HepG2 (cell line): ENCODE results near the gene STK32A. TPM values are rescaled to one million over a fixed set of nuclear protein-coding genes. Genes with fewer than 3 reads are reported as not detected.

Source experiments
- ATAC-seq: fragments of 200-7000 bp; cut with Tn5 transposase; 3 replicates; pipeline ENCODE4 v1.9.1; 2020; ENCODE audit warnings: mild to moderate bottlenecking, moderate library complexity
- BruUV-seq: library from RNA; stranded (reverse); fragments of 400-500 nt; replicated peaks from 2 replicates; lab custom pipeline; 2021; lab: Mats Ljungman, UMichigan
- CTCF ChIA-PET: fragments of 300-600 bp; formaldehyde crosslinking; extraction: SDS; loops from one replicate; lab custom pipeline; 2021; ENCODE audit warnings: low total read pairs, inconsistent platforms, low intra/inter-chr PET ratio; lab: Yijun Ruan, JAX
- POLR2A ChIA-PET: fragments of 350-600 bp; sonication (Branson Sonifier 250); formaldehyde crosslinking; loops from one replicate; lab custom pipeline; 2020; ENCODE audit warnings: antibody characterized with exemption, inconsistent platforms; lab: Yijun Ruan, JAX
- DNase-seq: peaks from one replicate; pipeline ENCODE4 v3.0.0-alpha.2; 2015; ENCODE audit warnings: low spot score
- FAIRE-seq: peaks from 3 replicates; lab custom pipeline; 2011; peaks lifted over from hg19 to GRCh38; lab: Jason Lieb, UNC
- H2AFZ ChIP-seq: one replicate; pipeline ENCODE4 v1.6.1; 2011; ENCODE audit warnings: low read length, inconsistent platforms
- H3K27ac ChIP-seq: fragments of 300-600 bp; 3 replicates; pipeline ENCODE4 v1.8.0; 2011; ENCODE audit warnings: mixed run types, mild to moderate bottlenecking, mixed read lengths, low read length, inconsistent platforms; ENCODE audit not compliant: insufficient read depth; ENCODE audit errors: extremely low read length
- H3K27me3 ChIP-seq, 2 experiments: fragments of 200-600 bp in 1 of 2; 2 replicates in 1 of 2; 3 replicates in 1 of 2; pipeline versions ENCODE4 v1.6.0 to v1.8.0; 2011; ENCODE audit warnings: low read length in 2 of 2, mild to moderate bottlenecking in 2 of 2, moderate library complexity in 2 of 2, inconsistent platforms in 1 of 2; ENCODE audit not compliant: insufficient read depth in 2 of 2, control insufficient read depth in 1 of 2
- H3K36me3 ChIP-seq, 2 experiments: fragments of 200-600 bp in 1 of 2; replicated peaks in 1 of 2; 2 replicates in 1 of 2; 3 replicates in 1 of 2; pipeline versions ENCODE4 v1.5.1 to v1.8.0; 2011; ENCODE audit warnings: low read length in 2 of 2, inconsistent platforms in 1 of 2; ENCODE audit not compliant: insufficient read depth in 2 of 2, control insufficient read depth in 1 of 2
- H3K4me1 ChIP-seq: 2 replicates; pipeline ENCODE4 v1.5.1; 2012; ENCODE audit warnings: low read length, inconsistent platforms; ENCODE audit not compliant: insufficient read depth
- H3K4me2 ChIP-seq: 2 replicates; pipeline ENCODE4 v1.6.0; 2011; ENCODE audit warnings: low read depth, low read length, inconsistent platforms
- H3K4me3 ChIP-seq, 3 experiments: fragments of 200-600 bp in 1 of 3; sonication (generic), shearing (Covaris generic) in 1 of 3; replicated peaks in 1 of 3; 2 replicates each; pipeline ENCODE4 v1.5.1; 2011 to 2016; ENCODE audit warnings: low read length in 3 of 3, inconsistent platforms in 2 of 3, low read depth in 2 of 3, mild to moderate bottlenecking in 2 of 3, control low read depth in 1 of 3, mixed read lengths in 1 of 3; ENCODE audit not compliant: insufficient read depth in 1 of 3
- H3K79me2 ChIP-seq: one replicate; pipeline ENCODE4 v1.6.1; 2011; ENCODE audit warnings: low read length, inconsistent platforms; ENCODE audit not compliant: insufficient read depth
- H3K9ac ChIP-seq: 2 replicates; pipeline ENCODE4 v1.6.0; 2011; ENCODE audit warnings: mild to moderate bottlenecking, low read depth, low read length, inconsistent platforms; ENCODE audit not compliant: insufficient read depth
- H3K9me3 ChIP-seq: 2 replicates; pipeline ENCODE4 v1.5.1; 2012; ENCODE audit warnings: mild to moderate bottlenecking, low read length
- H4K20me1 ChIP-seq: 2 replicates; pipeline ENCODE4 v1.6.0; 2011; ENCODE audit warnings: inconsistent platforms, mild to moderate bottlenecking, low read length, moderate library complexity; ENCODE audit not compliant: insufficient read depth
- CREB1 ChIP-seq, 2 experiments: fragments of 450-650 bp in 1 of 2; IDR thresholded peaks; 2 replicates each; pipeline ENCODE4 v1.6.1; 2016 to 2017; ENCODE audit warnings: control low read depth in 1 of 2, mild to moderate bottlenecking in 1 of 2, missing compliant biosample characterization in 1 of 2, missing genetic modification characterization in 1 of 2
- FOXM1 ChIP-seq: sonication (generic); formaldehyde crosslinking; IDR thresholded peaks from 2 replicates; pipeline ENCODE4 v1.5.0; 2020; ENCODE audit warnings: missing genetic modification reagents
- MED13 ChIP-seq: sonication (generic); formaldehyde crosslinking; IDR thresholded peaks from 2 replicates; pipeline ENCODE4 v1.5.0; 2020; ENCODE audit warnings: missing genetic modification reagents
- WGBS: methylation state at CpG from one replicate; pipeline ENCODE4 v1.1.6; 2017; ENCODE audit warnings: low lambda C conversion rate; 5-methylcytosine and 5-hydroxymethylcytosine counted together
- in situ Hi-C: cut with HindIII; loops from 2 replicates; pipeline ENCODE4 v1.10.0; 2017; ENCODE audit warnings: low pct_unique_long_range_greater_than_20kb; ENCODE audit not compliant: extremely low pct_ligation_motif_present
- intact Hi-C: fragments of 100-400 bp; cut with micrococcal nuclease; formaldehyde crosslinking; loops from one replicate; pipeline ENCODE4 v1.10.0; 2022; ENCODE audit not compliant: unreplicated experiment
- polyA plus RNA-seq, 8 experiments: library from polyadenylated mRNA; depleted of rRNA in 3 of 8; stranded (reverse) in 7 of 8; unstranded in 1 of 8; fragments of >200 nt; fragmentation: Illumina TruSeq in 4 of 8; extraction: Trizol in 4 of 8; gene quantifications; 2 replicates each; pipeline versions ENCODE4 v1.2.1 to v1.2.3, GENCODE V29; 2011 to 2016; ENCODE audit warnings: low read depth in 4 of 8, missing spikeins in 1 of 8, mixed read lengths in 1 of 8; ENCODE audit not compliant: insufficient read depth in 1 of 8
- total RNA-seq, 5 experiments: library from RNA; depleted of rRNA; stranded (reverse); fragments of >200 nt; fragmentation: Illumina TruSeq; extraction: Trizol; gene quantifications; 2 replicates each; pipeline ENCODE4 v1.2.3, GENCODE V29; 2016; ENCODE audit warnings: low read depth in 1 of 5
- TF ChIP-seq, protein P1 (sequence below): sonication (generic); formaldehyde crosslinking; IDR thresholded peaks from 2 replicates; pipeline ENCODE4 v1.8.1; 2022; ENCODE audit warnings: mild to moderate bottlenecking, missing genetic modification reagents
- TF ChIP-seq, protein P2 (sequence below): IDR thresholded peaks from 2 replicates; pipeline ENCODE4 v1.6.1; 2016; ENCODE audit warnings: missing compliant biosample characterization, missing genetic modification reagents, borderline replicate concordance

Gene STK32A
- total and polyA plus RNA-seq, 2 of the 13 experiments (the other 11 are each of a cell fraction or from before 2014, with no cell fraction given) = not detected

DNA sequence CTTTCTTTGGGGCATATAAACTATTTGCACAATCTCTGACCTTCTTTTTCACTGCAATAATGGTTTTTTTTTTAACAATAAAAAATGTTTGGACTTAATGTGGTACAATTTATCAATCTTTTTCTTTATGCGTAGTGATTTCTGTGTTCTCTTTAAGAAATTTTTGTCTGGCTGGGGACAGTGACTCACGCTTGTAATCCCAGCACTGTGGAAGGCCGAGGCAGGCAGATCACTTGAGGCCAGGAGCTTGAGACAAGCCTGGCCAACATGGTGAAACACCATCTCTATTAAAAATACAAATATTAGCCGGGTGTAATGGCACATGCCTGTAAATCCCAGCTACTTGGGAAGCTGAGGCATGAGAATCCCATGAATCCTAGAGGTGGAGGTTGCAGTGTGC lies 72.3 kb downstream of the STK32A start (continued):
- TF ChIP-seq FOXM1 (CRISPR knock-in tag) = no peak
- TF ChIP-seq, protein P1, sequence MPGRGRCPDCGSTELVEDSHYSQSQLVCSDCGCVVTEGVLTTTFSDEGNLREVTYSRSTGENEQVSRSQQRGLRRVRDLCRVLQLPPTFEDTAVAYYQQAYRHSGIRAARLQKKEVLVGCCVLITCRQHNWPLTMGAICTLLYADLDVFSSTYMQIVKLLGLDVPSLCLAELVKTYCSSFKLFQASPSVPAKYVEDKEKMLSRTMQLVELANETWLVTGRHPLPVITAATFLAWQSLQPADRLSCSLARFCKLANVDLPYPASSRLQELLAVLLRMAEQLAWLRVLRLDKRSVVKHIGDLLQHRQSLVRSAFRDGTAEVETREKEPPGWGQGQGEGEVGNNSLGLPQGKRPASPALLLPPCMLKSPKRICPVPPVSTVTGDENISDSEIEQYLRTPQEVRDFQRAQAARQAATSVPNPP = no peak
- TF ChIP-seq, protein P2, sequence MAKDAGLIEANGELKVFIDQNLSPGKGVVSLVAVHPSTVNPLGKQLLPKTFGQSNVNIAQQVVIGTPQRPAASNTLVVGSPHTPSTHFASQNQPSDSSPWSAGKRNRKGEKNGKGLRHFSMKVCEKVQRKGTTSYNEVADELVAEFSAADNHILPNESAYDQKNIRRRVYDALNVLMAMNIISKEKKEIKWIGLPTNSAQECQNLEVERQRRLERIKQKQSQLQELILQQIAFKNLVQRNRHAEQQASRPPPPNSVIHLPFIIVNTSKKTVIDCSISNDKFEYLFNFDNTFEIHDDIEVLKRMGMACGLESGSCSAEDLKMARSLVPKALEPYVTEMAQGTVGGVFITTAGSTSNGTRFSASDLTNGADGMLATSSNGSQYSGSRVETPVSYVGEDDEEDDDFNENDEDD (CRISPR knock-in tag) = no peak

DNA sequence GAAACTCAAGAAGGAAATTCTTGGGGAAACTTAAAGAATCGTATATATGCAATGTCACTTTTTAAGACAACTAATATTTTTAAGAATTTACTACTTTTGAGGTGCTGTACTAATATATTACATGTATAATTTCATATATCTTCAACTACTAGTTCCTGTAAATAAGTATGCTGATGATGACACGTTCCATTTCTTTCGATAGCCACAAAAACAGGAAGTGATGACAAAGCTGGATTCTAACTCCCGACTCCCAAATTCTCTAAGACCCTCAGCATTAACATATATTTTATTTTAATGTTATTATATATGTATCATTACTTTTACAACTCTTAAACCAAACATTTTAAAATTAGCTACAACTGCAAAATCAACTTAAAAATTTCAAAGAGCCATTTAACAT lies 74.8 kb downstream of the STK32A start:
- TF ChIP-seq MED13 (CRISPR knock-in tag) (no peak), CREB1 (IDR thresholded peaks at IDR 0.05) (peak; percentile 36; the same call in 1 of the 2 replicates), CREB1 (CRISPR knock-in tag; IDR thresholded peaks at IDR 0.05) (no peak)
- in situ Hi-C loops (no loop called here), intact Hi-C loops (no loop called here)
- ChIA-PET POLR2A (no interaction called here), CTCF (no interaction called here)
- Histone ChIP-seq H3K79me2 (no peaks in the 10 kb centered on the region), H3K4me1 (no peaks in the 10 kb centered on the region), H3K9me3 (no peaks in the 10 kb centered on the region), H4K20me1 (no peaks in the 10 kb centered on the region), H3K36me3 (no peaks in the 10 kb centered on the region), H3K4me3 (no peak overlapping the region), H3K9ac (no peak overlapping the region), H3K27ac (no peak overlapping the region), H3K4me2 (no peak overlapping the region), H3K27me3 (no peaks in the 10 kb centered on the region), H2AFZ (no peak overlapping the region)
- 2% methylated on average over 4 of the region's 4 CpGs for WGBS
- DNase-seq = no peak
- no peak for FAIRE-seq
- no peak for ATAC-seq
- no TSS peak for BruUV-seq
